ENCODE results near the gene ERO1A. TPM values are rescaled to one million over a fixed set of nuclear protein-coding genes. Genes with fewer than 3 reads are reported as not detected.

ERO1A gene
- total and polyA plus RNA-seq, 2 of the 4 experiments (the other 2 are of a cell fraction) = 29.7 to 44.6 TPM

- Histone ChIP-seq H2AFZ (replicated peaks; ENCODE audit: low read length, poor library complexity) (no peak overlapping the region), H3K14ac (replicated peaks; ENCODE audit: low read depth, low read length) (no peak overlapping the region), H2AK5ac (ENCODE audit: low read depth, low read length) (no peak overlapping the region), H3K18ac (ENCODE audit: low read depth, low read length) (no peak overlapping the region), H2BK5ac (ENCODE audit: low read depth, low read length, poor library complexity, severe bottlenecking) (no peak overlapping the region), H3K4me2 (ENCODE audit: low read depth, low read length) (no peak overlapping the region), H3K23ac (ENCODE audit: low read depth, low read length) (no peak overlapping the region), H3K9me1 (ENCODE audit: insufficient read depth, low read length) (no peaks in the 10 kb centered on the region), H4K5ac (ENCODE audit: low read depth, low read length) (no peak overlapping the region), H3K4me1 (ENCODE audit: control insufficient read depth, insufficient read depth, low read length) (no peaks in the 10 kb centered on the region), H3K56ac (ENCODE audit: extremely low read depth, insufficient read depth, low read length) (no peak overlapping the region), H3K9ac (ENCODE audit: low read depth, low read length) (no peak overlapping the region), H2BK120ac (ENCODE audit: low read depth, low read length) (no peak overlapping the region), H3K36me3 (ENCODE audit: control insufficient read depth, insufficient read depth, low read length) (no peaks in the 10 kb centered on the region), H4K20me1 (ENCODE audit: insufficient read depth, low read length) (no peaks in the 10 kb centered on the region), H3K27ac (ENCODE audit: insufficient read depth, low read length) (no peak overlapping the region), H3K79me1 (ENCODE audit: low read depth in 1 of 2, low read length in 2 of 2) (no peaks in the 10 kb centered on the region), H3K4ac (ENCODE audit: low read depth, low read length) (no peak overlapping the region), H4K91ac (ENCODE audit: insufficient read depth, low read depth, low read length) (no peak overlapping the region), H2BK20ac (ENCODE audit: low read depth, low read length) (no peak overlapping the region), H3K9me3 (ENCODE audit: control insufficient read depth, insufficient read depth, low read length) (no peaks in the 10 kb centered on the region), H2BK15ac (ENCODE audit: low read depth, low read length) (no peak overlapping the region), H4K8ac (ENCODE audit: low read depth in 2 of 2, low read length in 2 of 2) (no peak overlapping the region), H2AK9ac (replicated peaks; ENCODE audit: low read depth, low read length, poor library complexity) (no peak overlapping the region), H3K4me3 (ENCODE audit: insufficient read depth, low read depth, low read length) (no peak overlapping the region), H3K27me3 (ENCODE audit: control insufficient read depth, insufficient read depth, low read length) (no peaks in the 10 kb centered on the region)
- in situ Hi-C loops (cut with MboI; ENCODE audit: low sequenced_read_pairs) = no loop called here
- ATAC-seq (ENCODE audit: low read depth) = no peak
- TF ChIP-seq MAFK (IDR thresholded peaks at IDR 0.05; ENCODE audit: low read depth, low read length) (no peak), FOS (IDR thresholded peaks at IDR 0.05; ENCODE audit: low read depth, low read length) (no peak), SMC3 (IDR thresholded peaks at IDR 0.05; ENCODE audit: low read depth, low read length) (no peak), POLR2A (IDR thresholded peaks at IDR 0.05; ENCODE audit: low read depth, low read length) (no peak), MAZ (IDR thresholded peaks at IDR 0.05; ENCODE audit: borderline replicate concordance, low read depth, low read length) (no peak), CTCF (conservative IDR thresholded peaks at IDR 0.05; ENCODE audit: low read depth, low read length) (no peak), RAD21 (IDR thresholded peaks at IDR 0.05; ENCODE audit: low read length) (no peak), CEBPB (IDR thresholded peaks at IDR 0.05; ENCODE audit: low read depth, low read length) (no peak), MXI1 (IDR thresholded peaks at IDR 0.05; ENCODE audit: borderline replicate concordance, low read depth, low read length) (no peak), NFE2L2 (IDR thresholded peaks at IDR 0.05; ENCODE audit: low read depth, low read length) (no peak), BHLHE40 (IDR thresholded peaks at IDR 0.05; ENCODE audit: low read depth, low read length) (no peak)
- TF ChIP-seq, protein P1, sequence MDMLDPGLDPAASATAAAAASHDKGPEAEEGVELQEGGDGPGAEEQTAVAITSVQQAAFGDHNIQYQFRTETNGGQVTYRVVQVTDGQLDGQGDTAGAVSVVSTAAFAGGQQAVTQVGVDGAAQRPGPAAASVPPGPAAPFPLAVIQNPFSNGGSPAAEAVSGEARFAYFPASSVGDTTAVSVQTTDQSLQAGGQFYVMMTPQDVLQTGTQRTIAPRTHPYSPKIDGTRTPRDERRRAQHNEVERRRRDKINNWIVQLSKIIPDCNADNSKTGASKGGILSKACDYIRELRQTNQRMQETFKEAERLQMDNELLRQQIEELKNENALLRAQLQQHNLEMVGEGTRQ (IDR thresholded peaks at IDR 0.05; ENCODE audit: low read depth, low read length) = no peak
- no peak for DNase-seq
- dilution Hi-C loops (cut with HindIII; ENCODE audit: low sequenced_read_pairs, unreplicated experiment) = no loop called here
- ChIA-PET POLR2A (ENCODE audit: unreplicated experiment) (no interaction called here), CTCF (no interaction called here)
- WGBS, 2 experiments (ENCODE audit: extremely low coverage in 2 of 2, insufficient read length in 1 of 2) = no CpG with 5 or more reads among the region's 1 CpG
- no TSS peak for BruUV-seq (replicated peaks)
- intact Hi-C loops (cut with micrococcal nuclease) = no loop called here
These were observed 88.3 kb downstream of the ERO1A start for GRCh38 chr14:52607061-52607460.
